ENCODE data around the gene IRF2.

IRF2 gene

GRCh38 chr4:184406958-184407391 lies 67.4 kb downstream of the IRF2 start:
- no peak for DNase-seq

DNA sequence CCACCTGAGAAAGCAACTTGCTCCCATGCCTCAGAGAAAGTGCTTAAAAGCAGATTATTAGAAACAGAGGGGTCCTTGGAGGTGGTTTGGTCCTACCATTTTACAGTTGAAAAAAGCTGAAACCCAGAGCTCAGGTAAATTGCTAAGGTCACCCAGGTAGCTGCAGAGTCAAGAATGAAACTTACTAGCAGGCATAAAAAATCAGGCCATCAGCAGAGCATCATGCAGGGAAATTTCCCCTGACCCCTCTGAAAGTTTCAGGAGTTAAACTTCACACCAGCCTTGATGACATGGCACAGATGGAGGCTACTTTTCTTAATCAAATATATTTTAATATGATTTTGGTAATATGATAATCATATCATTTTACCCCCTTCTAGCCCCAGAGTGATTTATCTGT lies 70.3 kb downstream of the IRF2 start:
- DNase-seq: no peak

DNA sequence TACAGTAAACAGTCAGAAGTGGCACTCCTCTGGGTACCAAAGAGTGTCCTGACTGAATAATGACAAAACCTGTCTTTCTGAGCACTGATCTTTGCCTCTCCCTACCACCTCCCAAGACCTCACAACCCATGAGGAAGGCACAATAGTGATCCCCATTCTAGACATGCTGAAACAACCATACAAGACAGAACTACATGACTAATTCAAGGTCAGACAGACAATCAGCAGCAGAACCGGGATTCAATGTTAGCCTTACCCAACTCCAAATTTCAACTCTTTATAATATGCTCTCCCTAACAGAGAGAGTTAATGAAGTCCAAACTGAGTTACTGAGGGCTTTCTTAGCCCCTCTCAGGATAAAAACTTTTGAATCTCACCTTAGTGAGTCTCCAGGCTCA lies 71.0 kb downstream of the IRF2 start:
- no peak for DNase-seq

DNA sequence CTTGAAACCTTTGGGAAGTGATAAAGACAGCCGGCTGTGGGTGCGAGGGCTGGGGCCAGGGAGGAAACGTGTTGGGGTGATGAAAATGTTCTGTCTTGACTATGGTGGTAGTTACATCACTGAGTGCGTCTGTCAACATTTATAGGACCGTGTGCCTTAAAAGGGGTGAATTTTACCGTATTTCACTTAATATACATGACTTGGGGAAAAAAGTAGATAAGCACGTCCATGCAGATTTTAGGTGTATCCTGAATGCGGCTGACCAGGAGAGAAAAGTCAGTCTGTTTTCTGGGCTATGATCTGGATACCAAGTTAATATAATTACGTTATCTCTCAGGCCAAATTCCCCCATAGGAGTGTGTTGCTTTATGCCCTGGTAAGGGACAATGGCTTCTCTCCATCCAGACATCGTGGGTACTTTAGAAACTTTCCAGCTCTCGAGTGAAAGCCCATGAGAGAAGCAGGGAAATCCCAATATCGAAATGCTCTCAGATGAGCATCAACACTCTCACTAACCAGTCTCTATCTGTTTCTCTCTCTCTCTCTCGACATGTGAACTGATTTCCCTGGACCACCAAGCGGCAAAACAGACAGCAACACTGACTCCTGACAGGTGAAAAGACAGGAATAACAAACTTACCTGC lies 71.5 kb downstream of the IRF2 start:
- no peak for DNase-seq

GRCh38 chr4:184402239-184402638 lies 72.1 kb downstream of the IRF2 start:
- no peak for DNase-seq

DNA sequence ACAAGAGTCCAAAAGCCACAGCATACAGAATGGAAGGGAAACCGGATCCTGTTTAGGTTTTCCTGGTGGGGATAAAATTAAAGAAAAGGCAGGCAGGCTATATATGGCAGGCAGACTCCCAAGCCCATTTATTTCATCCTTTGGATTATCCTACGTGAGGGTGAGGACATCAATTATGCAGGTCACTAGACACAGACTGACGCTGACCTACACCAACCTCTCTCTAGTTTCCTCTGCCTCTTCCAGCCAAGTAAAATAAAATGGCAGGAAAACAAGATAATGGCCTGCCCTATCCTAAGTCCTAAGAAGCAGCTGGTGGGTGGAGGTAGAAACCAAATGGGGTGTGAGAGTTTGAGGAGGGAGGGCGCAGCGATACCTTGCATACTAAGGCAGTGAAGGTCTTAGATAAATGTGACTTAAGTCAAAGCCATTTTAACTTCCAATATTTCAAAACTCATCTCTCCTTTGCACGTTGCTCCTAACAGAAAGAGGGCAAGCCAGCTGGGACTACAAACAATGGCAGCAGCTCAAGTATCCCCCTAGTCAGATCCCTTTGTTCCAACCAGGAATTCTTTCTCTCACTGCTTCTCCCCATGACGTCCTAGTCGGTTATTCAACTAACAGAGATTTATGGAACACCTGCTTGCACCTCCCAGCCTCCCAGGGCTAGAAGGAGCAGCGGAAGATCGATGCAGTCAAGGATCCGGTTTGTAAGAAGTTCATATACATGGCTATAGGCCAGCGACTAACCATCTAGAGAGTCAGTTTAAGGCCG lies 72.8 kb downstream of the IRF2 start:
- no peak for DNase-seq

DNA sequence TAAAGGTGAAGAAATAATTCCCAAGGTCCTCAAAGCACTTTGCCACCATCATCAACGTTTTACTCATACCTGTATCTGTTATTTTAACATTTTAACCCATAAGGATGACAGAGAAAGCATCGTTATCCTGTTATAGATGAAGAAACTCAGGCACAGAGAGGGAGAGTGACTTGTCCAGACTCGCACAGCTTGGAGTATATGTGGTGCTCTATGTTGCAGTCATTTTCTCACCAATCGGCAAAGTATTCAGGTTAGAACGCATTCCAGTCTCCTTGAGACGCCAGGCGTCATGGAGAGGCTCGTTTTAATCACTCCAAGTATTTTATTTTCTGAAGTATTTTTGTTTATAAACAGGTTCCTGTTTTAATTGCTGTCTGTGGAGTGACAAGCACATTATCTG lies 73.5 kb downstream of the IRF2 start:
- no peak for DNase-seq

DNA sequence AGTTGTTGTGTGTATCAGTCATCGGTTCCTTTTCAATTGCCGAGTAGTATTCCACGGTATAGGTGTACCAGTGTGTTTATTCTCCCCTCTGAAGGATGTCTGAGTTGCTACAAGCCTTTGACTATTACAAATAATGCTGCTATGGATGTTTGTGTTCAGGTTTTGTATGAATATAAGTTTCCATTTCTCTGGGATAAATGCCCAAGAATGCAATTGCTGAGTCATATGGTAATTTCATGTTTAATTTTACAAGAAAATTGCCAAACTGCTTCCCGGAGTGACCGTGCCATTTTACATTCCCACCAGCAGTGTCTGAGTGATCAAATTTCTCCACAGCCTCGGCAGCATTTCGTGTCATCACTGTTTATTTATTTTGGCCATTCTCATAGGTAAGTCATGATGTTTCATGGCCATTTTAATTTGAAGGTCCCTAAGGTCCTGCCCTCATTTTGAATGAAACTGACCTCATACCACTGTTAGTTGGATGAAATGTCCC lies 73.9 kb downstream of the IRF2 start:
- no peak for DNase-seq

- DNase-seq: no peak
These were observed 74.8 kb downstream of the IRF2 start for GRCh38 chr4:184399512-184399908.

DNA sequence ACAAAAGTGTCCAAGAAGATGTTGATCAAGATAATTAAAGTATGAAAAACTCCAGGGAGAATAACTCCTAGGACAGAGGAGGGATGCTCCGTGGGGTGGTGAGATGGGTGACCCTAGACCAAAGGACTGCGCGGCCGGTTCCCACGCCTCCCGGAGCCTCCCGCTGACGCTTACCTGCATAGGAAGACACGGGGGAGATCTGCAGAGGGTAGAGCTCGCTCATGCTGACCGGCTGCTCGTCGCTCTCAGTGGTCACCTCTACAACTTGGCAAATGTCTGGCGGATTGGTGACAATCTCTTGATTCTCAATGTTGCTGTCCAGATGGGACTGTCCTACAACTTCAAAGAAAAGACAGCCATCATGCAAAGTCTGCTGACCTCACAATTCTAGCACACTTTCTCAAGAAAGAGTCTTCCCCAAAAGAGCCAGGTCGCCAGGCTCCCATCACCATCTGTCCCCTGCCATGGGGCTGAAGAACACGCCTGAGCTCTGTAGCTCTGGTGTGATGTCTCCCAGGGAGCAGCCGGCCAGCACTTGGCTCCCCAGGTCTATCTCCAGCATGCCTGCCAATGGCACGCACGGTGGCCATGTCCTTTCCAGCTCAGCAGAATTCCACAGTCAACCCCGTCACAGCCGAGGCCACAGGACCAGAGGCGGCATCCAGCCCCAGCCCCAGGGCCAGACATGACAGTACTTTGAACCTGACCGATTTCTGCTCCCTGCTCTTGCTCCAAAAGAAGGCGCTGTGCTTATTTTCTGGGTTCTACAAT lies 75.4 kb downstream of the IRF2 start:
- no peak for DNase-seq

DNA sequence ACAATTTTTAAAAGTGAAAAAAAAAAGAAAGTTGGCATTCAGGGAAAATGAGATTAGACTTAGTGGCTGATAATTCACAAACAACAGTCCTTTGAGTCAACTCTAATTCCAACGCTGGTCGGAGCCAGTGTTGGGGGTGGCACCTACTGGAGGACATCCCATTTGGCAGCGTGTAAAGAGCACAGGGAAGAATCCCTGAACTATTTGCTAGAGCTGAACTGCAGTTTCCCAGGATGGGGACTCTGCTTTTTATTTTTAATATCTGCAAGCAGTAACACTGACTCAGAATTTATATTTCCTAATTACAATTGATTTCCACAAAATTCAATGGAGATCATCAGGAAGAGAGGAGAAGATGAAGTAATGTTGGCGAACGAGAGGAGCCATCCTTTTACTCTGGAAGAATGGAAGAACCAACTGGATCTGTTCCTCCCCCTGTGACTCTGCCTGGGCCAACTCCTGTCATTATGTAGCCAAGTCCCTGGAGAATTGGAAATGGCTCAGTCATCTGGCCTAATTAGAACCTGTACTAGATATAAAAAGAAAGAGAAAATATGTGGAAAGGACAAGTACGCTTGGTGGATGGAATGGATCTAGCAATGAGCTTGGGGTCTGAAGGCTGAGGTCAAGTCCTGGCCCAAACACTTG lies 76.7 kb downstream of the IRF2 start:
- peak in 1 of 2 experiments; percentile 3 for DNase-seq

DNA sequence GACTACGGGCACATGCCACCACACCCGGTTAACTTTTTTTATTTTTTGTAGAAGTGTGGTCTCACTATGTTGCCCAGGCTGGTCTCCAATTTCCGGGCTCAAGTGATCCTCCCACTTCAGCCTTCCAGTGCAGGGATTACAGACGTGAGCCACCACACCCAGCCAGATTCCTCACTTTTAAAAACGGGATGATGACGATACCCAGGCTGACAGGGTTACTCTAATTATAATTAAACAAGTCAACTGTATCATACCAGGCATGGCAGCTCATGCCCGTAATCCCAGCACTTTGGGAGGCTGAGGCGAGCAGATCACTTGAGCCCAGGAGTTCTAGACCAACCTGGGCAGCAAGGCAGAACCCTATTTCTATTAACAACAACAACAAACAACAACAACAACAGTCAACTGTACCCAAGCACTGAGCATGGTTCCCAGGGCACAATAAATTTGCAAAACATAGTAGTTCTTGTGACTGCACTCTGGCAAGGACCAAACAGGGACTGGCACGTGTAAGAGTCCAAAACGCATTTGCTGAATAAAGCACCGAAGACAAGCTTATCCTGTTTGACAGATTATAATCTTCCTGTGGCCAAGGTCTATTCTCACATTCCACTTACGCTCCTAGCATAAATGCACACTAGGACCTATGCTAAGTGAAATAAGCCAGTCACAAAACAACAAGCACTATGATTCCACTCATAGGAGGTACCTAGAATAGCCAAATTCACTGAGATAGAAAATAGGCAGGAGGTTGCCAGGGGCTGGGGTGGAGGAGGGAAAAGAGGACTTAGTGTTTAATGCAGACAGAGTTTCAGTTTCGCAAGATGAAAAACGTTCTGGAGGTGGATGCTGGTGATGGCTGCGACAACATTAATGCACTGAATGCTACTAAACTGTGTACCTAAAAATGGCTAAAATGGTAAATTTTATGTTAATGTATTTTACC lies 77.5 kb downstream of the IRF2 start:
- DNase-seq: no peak

DNA sequence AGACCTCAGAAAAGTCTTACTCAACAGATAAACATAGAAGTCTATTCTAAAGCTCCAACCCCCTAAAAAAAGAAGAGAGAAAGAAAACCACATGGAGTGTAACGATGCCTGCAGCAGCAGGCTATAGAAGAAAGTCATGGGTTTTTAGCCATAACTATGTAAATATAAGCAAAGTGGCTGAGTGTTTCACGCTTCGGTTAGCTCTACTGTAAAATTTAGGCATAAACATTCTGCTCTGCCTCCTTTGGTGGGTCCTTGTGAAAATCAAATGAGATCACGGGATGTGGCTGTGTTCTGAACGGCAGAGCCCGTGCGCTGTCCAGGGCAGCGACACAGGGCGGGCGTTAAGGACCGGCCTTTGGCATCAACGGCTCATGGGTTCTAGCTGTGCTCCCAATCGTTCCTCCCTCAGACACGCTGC lies 78.4 kb downstream of the IRF2 start:
- peak; percentile 92 to 93 for DNase-seq

DNA sequence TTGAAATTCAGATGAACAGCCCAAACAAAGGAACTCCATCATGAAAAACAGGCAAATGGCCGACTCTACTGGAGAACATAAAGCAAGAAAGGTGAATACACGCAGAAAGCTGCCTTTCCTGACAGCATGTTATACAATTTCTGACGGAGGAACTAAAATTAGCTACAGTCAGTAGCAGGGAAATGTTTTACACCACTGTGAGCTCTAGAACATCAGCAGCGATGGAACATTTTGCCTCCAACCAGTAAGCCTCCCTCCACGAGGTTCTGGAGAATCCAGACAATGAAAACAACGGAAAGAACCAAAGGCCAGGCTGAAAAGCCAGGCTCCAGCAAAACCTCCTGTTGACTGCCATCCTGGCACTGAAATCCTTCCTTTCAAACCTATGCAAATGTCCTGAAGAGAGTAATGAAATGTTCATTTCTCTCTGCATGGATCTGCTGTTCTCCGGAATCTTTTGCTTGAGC lies 78.9 kb downstream of the IRF2 start:
- DNase-seq: peak; percentile 83 to 89

DNA sequence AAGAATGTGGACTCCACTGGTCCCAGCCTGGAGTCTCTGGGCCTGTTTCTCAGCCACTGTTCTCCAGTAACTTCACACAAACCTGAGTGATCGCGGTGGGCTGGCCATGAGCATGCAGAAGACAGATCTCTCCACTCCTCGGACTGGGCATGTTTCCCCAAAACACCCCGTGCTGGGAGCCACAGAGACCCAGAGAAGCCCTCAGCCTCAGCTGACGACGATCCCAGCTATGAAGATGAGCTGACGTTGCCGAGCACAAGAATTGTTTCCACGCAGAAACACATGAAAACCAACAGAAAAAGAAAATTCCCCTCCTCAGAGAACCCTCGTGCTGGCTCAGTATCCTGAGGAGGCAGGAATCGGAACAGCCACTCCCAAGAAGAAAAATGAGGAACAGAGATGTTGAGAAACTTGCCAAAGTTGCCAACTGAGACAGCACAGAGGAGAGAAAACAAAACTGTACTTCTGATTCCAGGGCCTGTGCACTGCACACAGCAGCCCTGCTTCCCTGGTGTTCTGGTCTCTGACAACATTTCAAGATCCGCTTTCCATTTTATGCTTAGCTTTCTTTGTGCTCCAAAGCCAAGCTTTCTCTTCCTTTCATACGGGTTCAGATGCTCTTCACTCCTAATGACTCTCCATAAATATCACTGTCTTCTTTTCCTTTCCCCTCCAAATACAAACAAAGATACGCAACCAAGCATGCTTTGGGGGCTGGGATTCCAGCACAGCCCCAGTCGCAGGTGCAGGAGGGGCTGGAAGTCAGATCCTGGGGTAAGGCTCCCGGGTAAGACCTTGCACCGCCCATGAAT lies 81.4 kb downstream of the IRF2 start:
- no peak for DNase-seq

GRCh38 chr4:184392316-184392715 lies 82.0 kb downstream of the IRF2 start:
- no peak for DNase-seq

DNA sequence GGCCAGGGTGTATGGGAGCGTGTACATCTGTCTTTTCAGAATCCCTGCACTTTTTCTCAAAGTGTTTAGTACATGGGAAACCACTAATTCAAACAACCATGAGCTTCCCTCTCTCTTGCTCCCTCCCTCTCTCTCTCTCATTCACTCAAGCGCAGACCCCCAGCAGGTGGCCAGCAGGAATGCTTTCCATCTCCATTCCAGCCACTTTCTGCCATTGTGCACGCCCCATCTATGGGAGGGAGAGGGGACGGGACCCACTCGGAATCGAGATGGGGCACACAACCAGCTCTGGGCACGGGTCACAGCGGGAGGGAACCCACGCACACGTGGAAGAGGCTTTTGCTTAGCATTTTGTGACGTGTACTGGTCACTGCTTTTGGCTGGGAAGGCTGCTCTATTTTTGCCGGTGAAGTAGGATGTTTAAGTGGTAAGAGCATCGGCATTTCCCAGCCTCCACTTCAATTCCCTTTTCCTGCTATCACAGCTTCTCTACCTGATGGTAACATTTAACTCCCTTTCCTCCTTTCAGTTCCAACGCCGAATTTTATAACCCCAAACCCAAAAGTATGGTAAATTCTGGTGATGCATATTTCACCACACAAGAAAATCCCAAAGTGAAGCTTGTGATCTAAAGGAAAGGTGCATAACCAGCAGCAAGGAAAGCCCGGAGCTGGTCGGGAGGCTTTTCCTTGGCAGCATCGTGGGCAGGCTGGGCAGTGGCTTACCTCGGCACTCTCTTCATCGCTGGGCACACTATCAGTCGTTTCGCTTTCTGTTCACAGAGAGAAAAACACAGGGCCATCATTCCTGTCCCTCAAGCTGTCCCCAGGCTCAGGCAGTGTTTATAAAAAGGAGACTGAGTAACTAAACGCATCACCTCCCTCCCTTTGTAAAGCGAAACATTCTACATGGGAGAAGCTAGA lies 84.1 kb downstream of the IRF2 start:
- DNase-seq: no peak

DNA sequence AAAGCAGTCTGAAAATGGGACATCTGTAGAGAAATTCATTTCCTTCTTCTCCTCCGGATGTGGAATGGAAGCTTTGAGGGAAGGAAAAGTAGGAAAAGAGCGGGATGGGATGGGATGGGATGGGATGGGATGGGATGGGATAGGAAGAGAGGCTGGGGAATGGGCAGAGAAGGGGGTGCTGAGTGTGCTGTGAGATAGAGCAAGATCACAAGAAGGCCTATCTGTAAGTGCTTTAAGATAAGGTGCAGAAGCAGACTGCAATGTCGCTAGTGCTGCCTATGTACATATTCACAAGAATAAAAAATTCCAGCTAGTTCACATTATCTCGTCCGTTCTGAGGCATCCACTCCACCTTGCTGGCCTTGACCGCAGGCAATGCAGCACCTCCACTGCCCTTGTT lies 86.2 kb downstream of the IRF2 start:
- DNase-seq: peak; percentile 15 to 50

- peak; percentile 8 to 29 for DNase-seq
These were observed 87.0 kb downstream of the IRF2 start for GRCh38 chr4:184387351-184387750.
